Activated gamma-delta T cell treated with Interleukin-2 at 50 U/mL for 16 hours (primary cell): ENCODE results near the gene CRYAA.
"Not testable (repeated sequence)": the region's sequence is repeated elsewhere in the genome, so short reads cannot be mapped to it uniquely, and the experiment has no call there.

ENCODE experiments used
- DNase-seq: peaks from one replicate; pipeline ENCODE4 v3.0.0-alpha.2; 2020

The CRYAA gene

GRCh38 chr21:43168708-43169107 is at the start of gene CRYAA:
CRYAA (plus strand) TSS chr21:43169008; CDS start chr21:43169100, 92 bp downstream.
- DNase-seq = not testable (repeated sequence)

DNA sequence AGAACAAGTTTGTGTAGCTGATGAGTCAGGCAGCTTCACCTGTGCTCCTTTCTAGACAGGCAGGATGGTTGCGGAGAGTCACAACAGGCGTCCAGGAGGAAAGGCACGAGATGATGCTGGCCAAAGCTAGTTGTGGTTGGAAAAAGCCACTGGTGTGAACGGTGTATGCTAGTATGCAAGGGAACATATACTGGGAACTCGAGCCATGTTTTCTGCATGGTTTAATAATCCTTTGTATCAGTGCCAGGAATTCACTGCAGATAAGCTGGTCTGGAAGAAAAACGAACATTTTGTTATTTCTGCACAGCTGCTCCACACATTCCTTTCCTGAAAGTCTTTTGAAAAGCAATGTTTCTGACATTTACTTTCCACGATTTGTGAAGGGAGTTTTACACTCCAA is 38.7 kb upstream of the CRYAA start:
- not testable (repeated sequence) for DNase-seq

DNA sequence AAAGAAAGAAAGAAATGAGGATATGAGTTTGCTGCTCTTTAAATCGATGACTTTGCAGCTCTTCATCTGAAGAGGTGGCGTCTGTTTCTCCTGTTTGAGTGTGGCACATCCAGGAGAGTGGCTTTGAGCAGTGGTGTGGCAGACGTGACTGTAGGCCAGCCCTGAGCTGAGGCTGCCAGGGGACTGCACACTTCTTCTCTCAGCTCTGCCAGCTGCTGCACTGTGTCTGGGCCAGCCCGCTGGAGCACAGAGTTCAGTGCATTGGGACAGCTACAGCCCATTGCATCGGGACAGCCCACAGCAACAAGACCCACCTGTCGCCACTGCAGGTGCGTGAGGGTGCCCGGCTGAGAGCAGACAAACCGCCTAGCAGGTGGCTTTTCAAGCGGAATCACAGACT is 34.3 kb upstream of the CRYAA start:
- DNase-seq = not testable (repeated sequence)

DNA sequence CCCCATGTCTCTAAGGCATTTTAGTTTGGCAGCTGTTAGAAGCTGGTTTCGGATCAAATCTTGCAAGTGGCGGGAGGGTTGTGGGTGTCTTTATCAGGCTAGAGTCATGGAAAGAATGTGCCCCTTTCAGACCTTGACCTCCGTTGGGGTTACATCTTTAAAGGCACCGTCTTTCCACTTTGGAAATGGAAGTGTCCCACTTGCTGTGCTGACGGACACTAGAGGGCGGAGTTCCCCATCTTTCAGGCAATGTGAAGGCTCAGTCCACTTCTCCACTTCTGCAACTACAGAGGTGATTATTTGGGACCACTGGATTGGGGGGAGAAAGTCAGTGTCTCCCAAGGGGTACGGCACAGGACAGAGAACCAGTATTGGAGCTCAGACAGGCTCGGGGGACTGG is 29.9 kb upstream of the CRYAA start:
- DNase-seq = not testable (repeated sequence)

GRCh38 chr21:43141407-43141806 is 27.4 kb upstream of the CRYAA start:
- not testable (repeated sequence) for DNase-seq

DNA sequence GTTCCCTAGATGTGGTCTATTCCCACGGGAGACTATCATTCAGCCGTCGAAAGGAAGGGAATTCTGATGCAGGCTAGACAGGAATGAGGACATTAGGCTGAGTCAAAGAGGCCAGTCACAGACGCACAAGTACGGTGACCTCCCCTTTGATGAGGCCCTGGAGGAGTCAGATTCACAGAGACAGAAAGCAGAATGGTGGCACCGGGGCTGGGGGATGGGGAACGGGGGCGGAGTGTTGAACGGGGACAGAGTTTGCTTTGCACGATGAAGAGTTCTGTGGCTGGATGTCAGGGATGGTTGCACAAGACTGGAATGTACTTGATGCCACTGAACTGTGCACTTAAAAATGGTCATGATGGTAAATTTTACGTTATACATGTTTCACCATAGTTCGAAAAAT is 22.2 kb upstream of the CRYAA start:
- not testable (repeated sequence) for DNase-seq

DNA sequence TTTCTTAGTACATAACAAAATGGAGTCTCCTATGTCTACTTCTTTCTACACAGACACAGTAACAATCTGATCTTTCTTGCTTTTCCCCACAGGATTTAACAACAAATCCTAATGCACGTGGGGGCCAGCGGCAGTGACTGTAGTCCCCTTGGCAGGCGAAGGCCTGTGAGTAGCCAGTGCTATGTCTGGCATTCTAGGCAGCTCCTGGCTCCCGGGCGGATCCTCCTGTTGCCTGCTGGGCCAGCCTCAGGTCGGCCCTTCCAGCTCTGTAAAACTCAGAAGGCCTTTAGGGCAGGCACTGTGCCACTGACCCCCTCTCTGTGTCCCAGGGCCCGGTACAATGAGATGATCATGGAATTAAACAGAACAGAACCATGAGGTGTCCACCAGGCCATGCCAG is 20.8 kb upstream of the CRYAA start:
- not testable (repeated sequence) for DNase-seq

DNA sequence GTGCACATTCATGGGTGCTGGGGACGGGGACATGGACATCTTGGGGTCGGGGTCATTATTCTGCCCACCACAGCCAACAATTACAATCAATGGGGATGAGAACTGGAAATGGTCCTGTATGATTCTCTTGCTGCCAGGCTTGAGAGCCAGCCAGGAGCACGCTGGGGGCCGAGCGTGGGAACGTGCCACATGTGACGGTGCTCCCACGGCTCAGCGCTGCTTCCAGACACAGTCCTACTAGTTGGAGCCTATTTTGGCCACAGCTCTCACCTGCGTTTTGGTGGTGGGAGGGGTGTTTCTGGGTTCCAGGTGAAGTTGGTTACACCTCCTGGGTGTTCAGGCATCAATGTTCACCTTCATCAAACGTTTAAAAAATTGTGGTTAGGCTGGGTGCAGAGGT is 19.5 kb upstream of the CRYAA start:
- not testable (repeated sequence) for DNase-seq

DNA sequence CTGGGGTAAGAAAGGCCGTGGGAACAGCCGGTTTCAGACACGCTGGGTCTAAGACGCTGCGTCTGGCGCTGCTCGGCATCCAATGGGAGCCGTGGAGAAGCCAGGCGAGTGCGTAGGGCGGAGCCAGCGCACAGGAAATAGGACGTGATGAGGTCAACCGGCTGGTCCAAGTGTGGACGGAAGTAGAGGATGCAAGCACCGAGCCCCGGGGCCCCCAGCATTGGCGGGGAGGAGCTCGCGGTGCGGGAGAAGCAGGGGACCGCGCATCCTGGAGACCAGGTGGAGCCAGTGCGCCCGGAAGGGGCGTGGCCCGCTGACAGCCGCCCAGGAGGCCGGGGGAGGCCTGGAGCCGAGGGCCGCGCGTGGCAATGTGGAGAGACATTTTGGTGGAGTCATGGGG is 15.2 kb upstream of the CRYAA start:
- not testable (repeated sequence) for DNase-seq

GRCh38 chr21:43159279-43160175 is 9.3 kb upstream of the CRYAA start:
- DNase-seq = not testable (repeated sequence)

- not testable (repeated sequence) for DNase-seq
Measured at GRCh38 chr21:43161826-43162707, 6.7 kb upstream of the CRYAA start.

DNA sequence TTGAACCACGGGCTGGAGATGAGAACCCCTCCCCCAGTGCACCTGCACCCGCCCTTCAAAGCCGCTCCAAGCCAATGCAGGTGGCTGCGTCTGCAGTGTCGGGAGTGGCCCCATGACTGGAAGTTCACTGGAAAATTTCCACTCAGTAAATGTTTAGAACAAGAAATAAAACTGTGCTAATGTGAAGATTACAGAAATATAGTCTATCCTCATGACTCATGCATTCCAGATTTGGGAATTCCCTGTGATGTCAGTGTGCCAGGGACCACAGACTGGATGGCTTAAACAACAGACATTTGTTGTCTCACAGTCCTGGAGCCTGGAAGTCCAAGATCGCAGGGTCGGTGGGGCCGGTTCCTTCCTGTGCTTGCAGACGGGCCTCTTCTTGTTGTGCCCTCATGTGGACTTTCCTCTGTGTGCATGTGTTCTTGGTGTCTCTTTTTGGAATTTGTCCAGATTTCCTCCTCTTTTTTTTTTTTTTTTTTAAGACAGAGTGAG is 6.1 kb upstream of the CRYAA start:
- not testable (repeated sequence) for DNase-seq

DNA sequence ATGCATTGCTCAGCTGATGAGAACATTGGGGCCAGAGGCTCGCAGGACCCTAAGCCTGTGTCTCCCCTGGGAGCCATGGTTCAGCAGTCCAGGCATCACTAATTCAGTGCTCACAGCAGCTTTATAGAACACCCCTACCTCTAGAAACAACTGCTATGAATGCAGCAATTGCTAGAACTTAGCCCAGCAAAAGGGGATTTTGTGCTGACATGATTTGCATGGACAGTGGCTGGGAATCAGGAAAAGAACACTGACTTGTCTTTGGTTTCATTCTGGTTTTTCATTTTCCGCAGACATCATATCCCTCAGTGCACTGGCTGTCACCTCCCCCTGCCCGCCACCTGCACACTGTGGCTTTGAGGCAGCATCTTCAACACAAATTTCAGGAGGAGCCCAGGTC is 4.0 kb upstream of the CRYAA start:
- DNase-seq = not testable (repeated sequence)

- not testable (repeated sequence) for DNase-seq
Measured at GRCh38 chr21:43165734-43166133, 3.1 kb upstream of the CRYAA start.

- DNase-seq = not testable (repeated sequence)
Measured at GRCh38 chr21:43169230-43169886, 550 bp downstream of the CRYAA start.

- DNase-seq = not testable (repeated sequence)
Measured at GRCh38 chr21:43169891-43170290, 1.1 kb downstream of the CRYAA start.

DNA sequence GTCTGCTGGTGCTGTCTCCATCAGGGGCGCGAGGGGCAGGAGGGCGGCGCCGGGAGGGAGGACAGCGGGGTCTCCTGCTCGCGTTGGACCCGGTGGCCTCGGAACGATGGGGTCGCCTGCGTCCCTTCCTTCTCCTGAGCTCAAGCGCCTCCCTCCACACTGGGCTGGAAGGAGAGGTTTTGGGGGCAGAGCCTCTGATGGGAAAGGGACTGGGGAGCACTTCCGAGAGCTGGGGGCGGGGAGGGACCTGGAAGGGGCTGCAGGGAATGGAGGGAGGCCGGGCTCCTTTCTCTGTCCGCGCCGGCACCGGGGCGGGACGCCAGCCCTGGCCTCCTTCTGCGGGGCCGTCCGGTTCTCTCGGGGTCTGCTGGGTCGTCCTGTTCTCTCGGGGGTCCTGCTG is 4.0 kb downstream of the CRYAA start:
- DNase-seq = not testable (repeated sequence)

GRCh38 chr21:43173438-43173837 is 4.6 kb downstream of the CRYAA start:
- not testable (repeated sequence) for DNase-seq

DNA sequence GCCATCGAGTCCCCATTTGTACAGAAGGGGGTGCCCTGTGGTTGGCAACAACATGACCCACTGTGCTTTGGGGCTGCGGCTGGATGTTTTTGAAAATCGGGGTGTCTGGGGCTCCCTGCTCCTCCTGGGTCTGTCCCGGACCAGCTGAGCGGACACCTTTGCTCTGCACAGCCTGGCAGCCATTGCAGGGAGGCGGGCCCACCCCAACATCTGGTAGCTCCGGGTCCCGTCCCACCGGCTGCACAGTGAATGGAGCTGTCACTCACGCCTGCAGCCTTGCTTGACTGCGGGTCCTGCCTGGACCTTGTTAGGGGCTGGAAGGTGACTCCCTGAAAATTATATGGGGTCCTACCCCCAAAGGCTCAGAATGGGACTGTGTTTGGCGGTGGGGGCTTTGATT is 5.1 kb downstream of the CRYAA start:
- not testable (repeated sequence) for DNase-seq

- DNase-seq = not testable (repeated sequence)
Measured at GRCh38 chr21:43174998-43175397, 6.2 kb downstream of the CRYAA start.

DNA sequence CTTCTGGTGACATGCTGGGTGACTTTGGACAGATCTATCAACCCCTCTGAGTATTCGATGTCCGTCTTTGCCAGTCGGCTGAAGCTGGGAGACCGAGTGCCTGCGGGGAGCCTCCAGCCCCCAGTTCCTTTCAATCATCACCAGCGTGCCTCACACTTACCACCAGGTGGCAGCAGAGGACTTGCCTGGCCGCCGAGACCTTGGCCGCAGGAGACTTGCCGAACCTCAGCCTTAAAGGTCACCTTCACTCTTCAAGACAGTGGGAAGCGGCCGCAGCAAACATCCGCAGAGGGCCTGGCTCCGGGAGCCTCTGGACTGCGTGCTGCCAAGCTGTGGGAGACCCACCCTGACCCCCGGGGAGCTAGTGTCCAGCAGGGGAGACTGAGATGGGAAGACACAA is 7.8 kb downstream of the CRYAA start:
- not testable (repeated sequence) for DNase-seq

DNA sequence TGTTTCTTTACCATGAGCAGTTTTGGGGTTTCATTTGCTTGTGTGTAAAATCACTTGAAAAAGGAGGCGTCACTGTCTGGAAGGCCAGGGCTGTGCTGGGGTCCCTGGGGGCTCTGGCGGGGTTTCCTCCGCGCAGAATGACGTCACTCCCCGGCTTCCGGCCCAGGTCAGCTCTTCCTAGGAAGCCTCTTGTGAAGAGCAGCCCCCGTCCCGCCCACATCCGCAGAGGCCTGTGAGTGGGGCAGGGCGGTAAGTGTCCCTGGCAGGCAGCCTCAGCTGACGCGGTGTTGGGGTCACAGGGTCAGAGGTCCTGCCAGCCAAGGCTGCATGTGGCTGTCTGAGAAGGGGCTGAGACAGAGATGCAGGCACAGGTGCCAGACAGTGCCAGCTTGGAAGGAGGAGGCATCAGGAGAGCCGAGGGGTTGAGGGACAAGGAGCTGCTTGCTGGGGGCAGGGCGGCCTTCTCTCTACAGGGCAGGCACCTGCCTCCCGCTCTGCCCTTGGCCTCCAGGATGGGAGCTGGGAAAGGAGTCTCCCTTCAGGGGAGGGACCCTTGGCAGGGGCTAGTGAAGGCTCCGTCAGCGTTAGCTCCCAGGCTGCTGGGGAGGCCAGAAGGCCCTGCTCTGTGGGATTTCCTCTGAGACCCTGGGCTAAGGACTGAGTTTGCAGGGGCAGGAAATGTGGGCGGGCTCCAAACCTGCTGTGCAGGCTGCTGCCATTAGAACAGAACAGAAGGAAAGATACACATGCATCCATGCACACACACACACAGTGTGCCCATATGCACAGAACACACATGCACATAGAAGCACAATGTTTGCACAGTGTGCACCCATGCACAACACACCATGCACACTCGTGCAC is 8.5 kb downstream of the CRYAA start:
- DNase-seq = not testable (repeated sequence)
